Amygdala (tissue), 56 donors: ENCODE results near the gene MRPL23.

Experiments
- DNase-seq, 56 donors: peaks; one replicate each; lab custom pipeline; 2025; lab: John Stamatoyannopoulos, UW

Gene MRPL23

GRCh38 chr11:1932681-1933080 lies 14.5 kb upstream of the MRPL23 start:
- DNase-seq = no peak

- DNase-seq = no peak
Observed at GRCh38 chr11:1933416-1934334, 13.5 kb upstream of the MRPL23 start.

GRCh38 chr11:1934335-1935155 lies 12.6 kb upstream of the MRPL23 start:
- no peak for DNase-seq

- DNase-seq = no peak
Observed at GRCh38 chr11:1935156-1936071, 11.7 kb upstream of the MRPL23 start.

- DNase-seq = no peak
Observed at GRCh38 chr11:1936072-1936780, 10.9 kb upstream of the MRPL23 start.

GRCh38 chr11:1936781-1937615 lies 10.1 kb upstream of the MRPL23 start:
- DNase-seq = no peak

GRCh38 chr11:1937616-1938342 lies 9.4 kb upstream of the MRPL23 start:
- DNase-seq = no peak

GRCh38 chr11:1938343-1939005 lies 8.7 kb upstream of the MRPL23 start:
- DNase-seq = no peak

GRCh38 chr11:1939006-1939625 lies 8.0 kb upstream of the MRPL23 start:
- DNase-seq = no peak

GRCh38 chr11:1939788-1940187 lies 7.3 kb upstream of the MRPL23 start:
- peak in 4 of 56 donors; percentile 6 to 23 (median 12) for DNase-seq

GRCh38 chr11:1942558-1943260 lies 4.4 kb upstream of the MRPL23 start:
- no peak for DNase-seq

- DNase-seq = no peak
Observed at GRCh38 chr11:1943576-1943975, 3.6 kb upstream of the MRPL23 start.

- DNase-seq = no peak
Observed at GRCh38 chr11:1943977-1944376, 3.2 kb upstream of the MRPL23 start.

- DNase-seq = no peak
Observed at GRCh38 chr11:1947592-1948237, 583 bp downstream of the MRPL23 start.

- DNase-seq = no peak
Observed at GRCh38 chr11:1948389-1948788, 1.3 kb downstream of the MRPL23 start.

GRCh38 chr11:1949302-1949701 lies 2.2 kb downstream of the MRPL23 start:
- DNase-seq = no peak
